Endothelial cell of umbilical vein (primary cell): ENCODE data around the gene BABAM2.
"Not testable (repeated sequence)": the region's sequence is repeated elsewhere in the genome, so short reads cannot be mapped to it uniquely, and the experiment has no call there.

ENCODE experiments used
- EZH2 ChIP-seq: IDR thresholded peaks from 2 replicates; pipeline ENCODE4 v1.6.1; 2012; ENCODE audit warnings: borderline replicate concordance, low read depth, mild to moderate bottlenecking, moderate library complexity, low read length, inconsistent platforms; ENCODE audit not compliant: severe bottlenecking
- FOS ChIP-seq: IDR thresholded peaks from 2 replicates; pipeline ENCODE4 v1.6.1; 2011; ENCODE audit warnings: mild to moderate bottlenecking, low read length, moderate library complexity, borderline replicate concordance; ENCODE audit not compliant: insufficient read depth
- GATA2 ChIP-seq: IDR thresholded peaks from 2 replicates; pipeline ENCODE4 v1.7.0; 2011; ENCODE audit warnings: low read depth, mild to moderate bottlenecking, moderate library complexity, mixed read lengths, low read length; ENCODE audit not compliant: insufficient read length, insufficient read depth
- JUN ChIP-seq: IDR thresholded peaks from 2 replicates; pipeline ENCODE4 v1.6.1; 2011; ENCODE audit warnings: borderline replicate concordance, low read depth; ENCODE audit not compliant: insufficient read length, insufficient read depth
- MYC ChIP-seq: IDR thresholded peaks from one replicate; pipeline ENCODE4 v1.6.1; 2011; ENCODE audit warnings: mild to moderate bottlenecking, low read depth, low read length
- POLR2A ChIP-seq: IDR thresholded peaks from 2 replicates; pipeline ENCODE4 v1.6.1; 2012; ENCODE audit warnings: low read depth, mild to moderate bottlenecking, control low read depth, low read length
- POLR2AphosphoS5 ChIP-seq: IDR thresholded peaks from 2 replicates; pipeline ENCODE4 v1.6.1; 2012; ENCODE audit warnings: low read depth, mild to moderate bottlenecking, control low read depth, low read length, moderate library complexity; ENCODE audit not compliant: insufficient read depth
- TF ChIP-seq, protein P1 (sequence below), 2 donors: IDR thresholded peaks; 1 replicate in 1 of 2; 2 replicates in 1 of 2; pipeline ENCODE4 v1.5.1; 2011; ENCODE audit warnings: low read length in 2 of 2, mild to moderate bottlenecking in 2 of 2, moderate library complexity in 2 of 2, control low read depth in 1 of 2, inconsistent platforms in 1 of 2, low read depth in 1 of 2; ENCODE audit not compliant: insufficient read depth in 1 of 2; ENCODE audit errors: extremely low read depth in 1 of 2
- TF ChIP-seq, protein P2 (sequence below): IDR thresholded peaks from 2 replicates; pipeline ENCODE4 v1.6.1; 2011; ENCODE audit not compliant: insufficient read depth, insufficient read length

DNA sequence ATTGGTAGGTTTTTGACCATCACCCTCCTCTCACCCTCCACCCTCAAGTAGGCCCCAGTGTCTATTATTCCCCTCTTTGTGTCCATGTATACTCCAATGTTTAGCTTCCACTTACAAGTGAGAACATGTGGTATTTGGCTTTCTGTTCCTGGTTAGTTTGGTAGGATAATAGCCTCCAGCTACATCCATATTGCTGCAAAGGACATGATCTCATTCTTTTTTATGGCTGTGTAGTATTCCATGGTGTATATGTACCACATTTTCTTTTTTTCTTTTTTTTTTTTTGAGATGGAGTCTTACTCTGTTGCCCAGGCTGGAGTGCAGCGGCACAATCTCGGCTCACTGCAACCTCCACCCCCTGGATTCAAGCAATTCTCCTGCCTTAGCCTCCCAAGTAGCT lies 88.2 kb downstream of the BABAM2 start:
- TF ChIP-seq, protein P1, sequence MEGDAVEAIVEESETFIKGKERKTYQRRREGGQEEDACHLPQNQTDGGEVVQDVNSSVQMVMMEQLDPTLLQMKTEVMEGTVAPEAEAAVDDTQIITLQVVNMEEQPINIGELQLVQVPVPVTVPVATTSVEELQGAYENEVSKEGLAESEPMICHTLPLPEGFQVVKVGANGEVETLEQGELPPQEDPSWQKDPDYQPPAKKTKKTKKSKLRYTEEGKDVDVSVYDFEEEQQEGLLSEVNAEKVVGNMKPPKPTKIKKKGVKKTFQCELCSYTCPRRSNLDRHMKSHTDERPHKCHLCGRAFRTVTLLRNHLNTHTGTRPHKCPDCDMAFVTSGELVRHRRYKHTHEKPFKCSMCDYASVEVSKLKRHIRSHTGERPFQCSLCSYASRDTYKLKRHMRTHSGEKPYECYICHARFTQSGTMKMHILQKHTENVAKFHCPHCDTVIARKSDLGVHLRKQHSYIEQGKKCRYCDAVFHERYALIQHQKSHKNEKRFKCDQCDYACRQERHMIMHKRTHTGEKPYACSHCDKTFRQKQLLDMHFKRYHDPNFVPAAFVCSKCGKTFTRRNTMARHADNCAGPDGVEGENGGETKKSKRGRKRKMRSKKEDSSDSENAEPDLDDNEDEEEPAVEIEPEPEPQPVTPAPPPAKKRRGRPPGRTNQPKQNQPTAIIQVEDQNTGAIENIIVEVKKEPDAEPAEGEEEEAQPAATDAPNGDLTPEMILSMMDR (IDR thresholded peaks at IDR 0.05; ENCODE audit: extremely low read depth in 1 of 2, insufficient read depth in 1 of 2, low read depth in 1 of 2, low read length in 2 of 2) = not testable (repeated sequence)
- not testable (repeated sequence) for TF ChIP-seq POLR2A, JUN, EZH2, POLR2AphosphoS5, MYC, FOS, GATA2
- TF ChIP-seq, protein P2, sequence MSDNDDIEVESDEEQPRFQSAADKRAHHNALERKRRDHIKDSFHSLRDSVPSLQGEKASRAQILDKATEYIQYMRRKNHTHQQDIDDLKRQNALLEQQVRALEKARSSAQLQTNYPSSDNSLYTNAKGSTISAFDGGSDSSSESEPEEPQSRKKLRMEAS = not testable (repeated sequence)
